NCI-H1105 (cell line): ENCODE results near the gene AMIGO3.
A peak's percentile ranks its signal among the peaks of the same experiment; 100 is the strongest.
"Not testable (repeated sequence)": the region's sequence is repeated elsewhere in the genome, so short reads cannot be mapped to it uniquely, and the experiment has no call there.

Source experiments
- DNase-seq: peaks from one replicate; lab custom pipeline; 2025; lab: John Stamatoyannopoulos, UW

AMIGO3 gene, protein sequence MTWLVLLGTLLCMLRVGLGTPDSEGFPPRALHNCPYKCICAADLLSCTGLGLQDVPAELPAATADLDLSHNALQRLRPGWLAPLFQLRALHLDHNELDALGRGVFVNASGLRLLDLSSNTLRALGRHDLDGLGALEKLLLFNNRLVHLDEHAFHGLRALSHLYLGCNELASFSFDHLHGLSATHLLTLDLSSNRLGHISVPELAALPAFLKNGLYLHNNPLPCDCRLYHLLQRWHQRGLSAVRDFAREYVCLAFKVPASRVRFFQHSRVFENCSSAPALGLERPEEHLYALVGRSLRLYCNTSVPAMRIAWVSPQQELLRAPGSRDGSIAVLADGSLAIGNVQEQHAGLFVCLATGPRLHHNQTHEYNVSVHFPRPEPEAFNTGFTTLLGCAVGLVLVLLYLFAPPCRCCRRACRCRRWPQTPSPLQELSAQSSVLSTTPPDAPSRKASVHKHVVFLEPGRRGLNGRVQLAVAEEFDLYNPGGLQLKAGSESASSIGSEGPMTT

DNA sequence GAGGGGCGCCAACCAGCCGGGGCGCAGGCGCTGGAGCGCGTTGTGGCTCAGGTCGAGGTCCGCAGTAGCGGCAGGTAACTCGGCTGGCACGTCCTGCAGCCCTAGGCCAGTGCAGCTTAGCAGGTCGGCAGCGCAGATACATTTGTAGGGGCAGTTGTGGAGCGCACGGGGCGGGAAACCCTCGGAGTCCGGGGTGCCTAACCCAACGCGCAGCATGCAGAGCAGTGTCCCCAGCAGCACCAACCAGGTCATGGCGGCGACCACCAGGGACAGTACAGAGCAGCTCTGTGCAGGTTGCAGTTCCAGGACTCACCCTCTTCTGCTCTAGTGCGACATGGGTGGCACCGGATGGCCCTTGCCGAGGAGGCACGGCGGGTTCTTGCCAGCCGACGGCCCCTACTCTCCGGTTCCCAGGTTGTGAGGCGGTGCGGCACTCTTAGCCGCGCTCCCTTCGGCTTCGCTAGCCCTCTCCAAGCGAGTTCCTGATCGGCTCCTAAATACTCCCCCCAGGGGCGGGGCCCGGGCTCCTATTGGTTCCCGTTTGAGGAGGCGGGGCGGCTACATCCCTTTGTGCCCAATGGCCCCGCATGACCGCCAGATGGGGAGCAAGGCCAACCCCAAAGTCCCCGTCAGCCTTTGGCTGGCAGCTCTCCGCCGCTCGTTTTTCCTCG, at the start of gene AMIGO3:
AMIGO3 (minus strand) TSS at position 471 of the 671 bp plus-strand sequence; CDS start at position 252, 219 bp downstream.
- peak; percentile 87 for DNase-seq

DNA sequence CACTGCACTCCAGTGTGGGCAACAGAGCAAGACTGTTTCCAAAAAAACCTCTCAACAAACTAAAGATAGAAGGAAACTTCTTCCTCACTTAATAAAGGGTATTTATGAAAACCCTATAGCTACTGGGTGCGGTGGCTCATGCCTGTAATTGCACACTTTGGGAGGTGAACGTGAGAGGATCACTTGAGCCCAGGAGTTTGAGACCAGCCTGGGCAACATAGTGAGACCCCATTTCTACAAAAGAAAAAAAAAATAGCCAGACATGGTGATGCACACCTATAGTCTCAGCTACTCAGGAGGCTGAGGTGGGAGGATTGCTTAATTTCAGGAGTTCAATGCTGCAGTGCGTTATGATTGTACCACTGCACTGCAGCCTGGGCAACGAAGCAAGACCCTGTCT, 44.5 kb upstream of the AMIGO3 start:
- DNase-seq: no peak

DNA sequence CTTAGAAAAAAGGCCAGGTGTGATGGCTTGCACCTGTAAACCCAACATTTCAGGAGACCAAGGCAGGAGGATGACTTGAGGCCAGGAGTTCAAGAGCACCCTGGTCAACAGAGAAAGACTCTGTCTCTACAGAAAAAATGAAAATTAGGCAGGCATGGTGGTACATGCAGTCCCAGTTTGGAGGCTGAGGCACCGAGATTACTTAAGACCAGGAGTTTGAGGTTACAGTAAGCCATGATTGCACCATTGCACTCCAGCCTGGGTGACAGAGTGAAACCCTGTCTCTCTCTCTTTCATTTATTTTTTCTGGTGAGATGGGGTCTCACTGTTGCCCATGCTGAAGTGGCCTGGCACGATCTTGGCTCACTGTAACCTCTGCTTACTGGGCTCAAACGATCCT, 42.2 kb upstream of the AMIGO3 start:
- no peak for DNase-seq

- no peak for DNase-seq
Observed at GRCh38 chr3:49759226-49759625, 39.7 kb upstream of the AMIGO3 start.

DNA sequence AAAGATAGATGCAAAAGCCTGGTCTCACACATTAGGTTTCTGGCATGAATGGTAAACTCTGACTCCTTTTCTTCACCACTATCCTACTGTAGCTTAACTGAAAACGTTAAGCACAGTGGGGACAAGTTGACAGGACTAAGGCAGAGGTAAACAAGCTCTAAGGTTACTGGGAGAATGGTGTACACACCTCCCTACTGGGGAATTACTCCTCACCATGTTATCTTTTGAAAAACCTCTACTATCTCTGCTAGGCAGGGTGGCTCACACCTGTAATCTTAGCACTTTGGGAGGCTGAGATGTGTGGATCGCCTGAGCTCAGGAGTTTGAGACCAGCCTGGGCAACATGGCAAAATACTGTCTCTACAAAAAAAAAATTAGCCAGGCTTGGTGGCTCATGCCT, 37.7 kb upstream of the AMIGO3 start:
- no peak for DNase-seq

GRCh38 chr3:49756036-49756435, 36.6 kb upstream of the AMIGO3 start:
- no peak for DNase-seq

DNA sequence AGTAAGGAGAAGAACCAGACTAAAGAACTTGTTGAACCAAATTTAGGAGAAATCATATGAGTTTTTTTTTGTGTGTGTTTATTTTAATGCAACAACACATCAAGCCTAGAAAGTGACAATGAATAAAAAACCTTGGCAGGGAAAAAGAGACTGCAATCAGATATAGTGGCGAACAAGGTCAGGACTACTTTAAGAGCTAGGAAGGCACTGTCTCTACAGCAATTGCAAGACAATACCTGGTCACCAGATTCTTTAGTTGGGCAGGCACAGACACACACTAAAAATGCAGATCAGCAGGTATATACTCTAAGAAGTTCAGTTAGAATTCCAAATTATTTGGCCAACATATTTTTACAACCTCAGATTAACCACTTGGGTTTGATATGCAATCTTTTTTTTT, 35.1 kb upstream of the AMIGO3 start:
- no peak for DNase-seq

DNA sequence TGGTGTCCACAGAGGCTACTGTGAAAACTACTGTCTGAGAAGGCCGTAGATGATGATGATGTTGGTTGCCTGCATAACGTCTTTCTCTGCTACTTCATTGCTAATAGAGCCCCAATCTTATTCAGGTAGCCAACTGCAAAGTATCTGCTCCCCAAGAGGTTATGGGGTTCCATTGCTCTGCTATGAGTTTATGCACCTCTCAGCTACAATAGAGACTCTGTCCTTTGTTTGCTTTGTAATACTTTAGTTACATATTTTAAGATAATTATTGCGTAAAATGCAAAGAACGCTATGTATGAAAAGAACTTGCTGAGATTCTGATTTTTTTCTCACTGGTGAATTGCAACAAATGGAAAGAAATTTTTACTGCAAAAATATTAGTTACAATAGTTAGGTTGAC, 32.0 kb upstream of the AMIGO3 start:
- no peak for DNase-seq

DNA sequence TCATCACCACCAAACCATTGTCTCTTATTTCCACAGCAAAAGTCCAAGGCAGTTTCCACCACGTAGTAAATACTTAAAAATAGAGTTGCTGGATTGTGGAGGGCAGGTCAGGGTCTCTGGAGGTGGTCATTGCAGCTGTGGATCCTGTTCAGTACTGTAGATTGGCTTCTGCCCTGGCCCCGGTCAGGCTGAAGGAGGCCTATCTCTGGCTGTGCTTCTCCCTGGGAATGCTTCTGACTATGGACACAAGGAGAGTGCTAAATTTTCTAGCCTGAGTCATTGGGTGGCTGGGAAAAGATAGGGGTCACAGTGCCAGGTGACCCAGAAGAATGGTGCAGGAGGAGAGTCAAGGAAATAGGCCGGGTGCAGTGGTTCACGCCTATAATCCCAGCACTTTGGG, 30.6 kb upstream of the AMIGO3 start:
- DNase-seq: no peak

DNA sequence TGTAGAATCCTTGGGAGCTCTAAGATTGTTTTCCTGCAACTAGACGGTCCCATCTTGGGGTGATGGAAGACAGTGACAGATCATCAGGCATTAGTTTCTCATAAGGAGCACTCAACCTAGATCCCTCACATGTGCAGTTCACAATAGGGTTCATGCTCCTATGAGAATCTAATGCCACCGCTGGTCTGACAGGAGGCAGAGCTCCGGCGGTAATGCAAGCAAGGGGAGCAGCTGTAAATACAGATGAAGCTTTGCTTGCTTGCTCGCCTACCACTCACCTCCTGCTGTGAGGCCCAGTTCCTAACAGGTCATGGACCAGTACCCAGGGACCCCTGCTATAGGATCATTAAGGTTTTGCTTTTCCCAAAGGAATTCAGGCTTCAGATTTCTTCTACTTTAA, 29.4 kb upstream of the AMIGO3 start:
- not testable (repeated sequence) for DNase-seq

GRCh38 chr3:49747792-49748480, 28.5 kb upstream of the AMIGO3 start:
- DNase-seq: no peak

DNA sequence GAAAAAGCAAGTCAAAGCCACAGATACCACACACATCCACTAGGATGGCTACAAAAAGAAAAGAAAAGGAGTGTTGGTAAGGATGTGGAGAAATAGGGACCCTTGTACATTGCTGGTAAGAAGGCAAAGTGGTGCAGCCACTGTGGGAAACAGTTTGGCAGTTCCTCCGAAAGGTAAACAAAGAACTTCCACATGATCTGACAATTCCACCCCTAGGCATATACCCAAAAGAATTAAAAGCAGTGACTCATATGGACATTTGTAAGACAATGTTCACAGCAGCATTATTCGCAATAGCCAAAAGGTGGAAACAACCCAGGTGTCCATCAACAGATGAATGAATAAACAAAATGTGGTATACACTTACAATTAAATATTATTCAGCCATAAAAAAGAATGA, 26.5 kb upstream of the AMIGO3 start:
- DNase-seq: no peak

- no peak for DNase-seq
Observed at GRCh38 chr3:49740427-49740826, 20.9 kb upstream of the AMIGO3 start.

- DNase-seq: no peak
Observed at GRCh38 chr3:49738067-49738713, 18.7 kb upstream of the AMIGO3 start.

DNA sequence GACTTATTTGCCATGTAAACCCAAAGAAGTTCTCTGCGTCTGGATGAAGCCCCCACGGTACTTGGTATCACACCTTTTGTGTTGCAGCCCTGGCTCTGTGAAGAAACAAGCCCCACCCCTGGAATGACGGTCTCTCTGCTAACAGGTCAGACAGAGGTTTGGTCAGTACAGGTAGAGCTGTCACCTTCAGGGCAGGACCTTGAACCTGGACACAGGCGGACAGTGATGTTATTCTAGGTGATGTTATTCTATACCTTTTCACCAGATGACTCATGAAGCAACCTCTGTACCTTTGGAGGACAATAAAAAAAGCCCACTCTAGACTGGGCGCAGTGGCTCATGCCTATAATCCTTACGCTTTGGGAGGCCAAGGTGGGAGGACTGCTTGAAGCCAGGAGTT, 15.3 kb upstream of the AMIGO3 start:
- DNase-seq: no peak

DNA sequence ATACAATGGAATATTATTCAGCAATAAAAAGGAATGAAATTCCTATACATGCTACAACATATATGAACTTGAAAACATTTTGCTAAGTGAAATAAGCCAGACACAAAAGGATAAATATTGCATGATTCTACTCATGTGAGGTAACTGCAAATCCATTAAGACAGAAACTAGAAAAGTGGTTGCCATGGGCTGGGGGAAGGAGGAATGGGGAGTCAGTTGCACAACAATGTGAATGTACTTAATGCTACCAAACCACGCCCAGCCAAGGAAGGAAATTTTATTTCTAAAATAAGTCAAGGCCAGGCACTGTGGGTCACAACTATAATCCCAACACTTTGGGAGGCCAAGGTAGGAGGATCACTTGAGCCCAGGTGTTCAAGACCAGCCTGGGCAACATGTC, 14.1 kb upstream of the AMIGO3 start:
- no peak for DNase-seq

DNA sequence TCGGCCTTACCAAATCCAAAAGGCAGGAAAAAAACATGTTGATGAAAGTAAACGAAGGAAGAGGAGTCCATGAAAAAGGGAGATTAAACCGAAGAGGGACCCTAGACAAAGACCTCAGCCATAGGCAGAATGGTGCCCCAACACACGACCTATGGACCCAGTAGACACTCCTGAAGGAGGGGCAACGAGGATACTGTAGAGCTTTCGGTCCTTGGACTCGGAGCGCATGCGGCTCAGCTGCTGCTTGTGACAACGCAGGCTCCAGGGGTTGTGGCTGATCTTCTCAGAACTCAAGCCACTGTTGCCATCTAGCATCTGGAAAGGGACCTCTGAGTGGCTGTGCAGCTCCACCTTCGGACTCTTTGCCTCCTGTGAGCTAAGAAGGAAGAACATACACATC, 13.1 kb upstream of the AMIGO3 start:
- no peak for DNase-seq

DNA sequence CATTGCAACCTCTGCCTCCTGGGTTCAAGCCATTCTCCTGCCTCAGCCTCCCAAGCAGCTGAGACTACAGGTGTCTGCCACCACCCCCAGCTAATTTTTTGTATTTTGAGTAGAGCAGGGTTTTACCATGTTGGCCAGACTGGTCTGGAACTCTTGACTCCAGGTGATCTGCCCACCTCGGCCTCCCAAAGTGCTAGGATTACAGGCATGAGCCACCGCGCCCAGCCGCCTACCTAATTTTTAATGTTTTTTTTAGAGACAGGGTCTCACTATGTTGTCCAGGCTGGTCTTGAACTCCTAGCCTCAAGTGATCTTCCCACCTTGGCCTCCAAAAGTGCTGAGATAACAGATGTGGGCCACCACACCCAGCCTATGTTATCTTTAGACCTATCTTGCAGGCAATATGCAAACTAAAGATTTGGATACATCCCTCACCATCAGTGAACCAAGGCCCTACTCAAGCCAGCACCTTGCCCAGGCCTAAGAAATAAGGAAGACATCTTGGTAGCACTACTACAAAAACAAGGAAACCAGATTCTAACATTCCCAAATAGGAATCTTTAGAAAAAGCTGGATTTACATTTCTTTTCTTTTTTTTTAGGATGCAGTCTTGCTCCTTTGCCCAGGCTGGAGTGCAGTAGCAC, 10.6 kb upstream of the AMIGO3 start:
- no peak for DNase-seq

DNA sequence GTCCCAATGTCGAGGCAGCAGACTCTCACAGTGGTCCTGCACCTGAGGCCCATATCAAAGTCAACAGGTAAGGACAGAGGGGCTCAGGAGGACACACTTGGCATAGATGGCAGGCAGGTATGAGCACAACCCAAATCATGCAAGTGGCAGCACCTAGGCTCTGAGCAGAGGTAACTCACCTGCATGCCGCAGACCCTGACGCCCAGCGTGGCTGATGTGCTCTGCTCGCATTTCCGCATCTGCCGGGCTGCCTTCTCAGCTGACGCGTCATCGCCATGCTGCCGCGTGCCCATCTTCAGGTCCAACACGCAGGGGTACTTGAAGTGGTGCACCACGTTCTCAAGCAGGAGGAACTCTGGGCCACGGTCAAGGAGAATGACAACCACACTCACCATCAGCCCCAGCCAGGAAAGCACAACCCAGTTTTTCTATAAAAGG, 8.5 kb upstream of the AMIGO3 start:
- no peak for DNase-seq

GRCh38 chr3:49727154-49727923, 7.9 kb upstream of the AMIGO3 start:
- no peak for DNase-seq
